Activated CD8-positive, alpha-beta memory T cell treated with anti-CD3 and anti-CD28 coated beads, Interleukin-2, amount 50 U/mL, for 4 hours (primary cell): ENCODE measurements around the gene USP16.

Experiments
- DNase-seq: peaks from one replicate; pipeline ENCODE4 v3.0.0-alpha.2; 2020

The USP16 gene

GRCh38 chr21:29085106-29085752 lies 60.8 kb downstream of the USP16 start:
- no peak for DNase-seq

GRCh38 chr21:29091033-29091432 lies 66.6 kb downstream of the USP16 start:
- no peak for DNase-seq

- DNase-seq = no peak
These were observed 67.9 kb downstream of the USP16 start for GRCh38 chr21:29092102-29092959.

GRCh38 chr21:29096218-29097015 lies 71.9 kb downstream of the USP16 start:
- no peak for DNase-seq

- no peak for DNase-seq
These were observed 73.7 kb downstream of the USP16 start for GRCh38 chr21:29098156-29098555.

- DNase-seq = no peak
These were observed 78.4 kb downstream of the USP16 start for GRCh38 chr21:29102791-29103257.
